ENCODE measurements around the gene PIRT.

Gene PIRT

GRCh38 chr17:10804546-10804945 is 33.3 kb downstream of the PIRT start:
- no peaks in the 10 kb centered on the region for H3K36me3 ChIP-seq (ENCODE audit: control insufficient read depth in 2 of 2, insufficient read depth in 1 of 2, low read length in 2 of 2)
- ChIA-PET CTCF (no interaction called here), POLR2A (no interaction called here)
- no peak overlapping the region for H3K4me3 ChIP-seq (ENCODE audit: low read depth, low read length)
- no peaks in the 10 kb centered on the region for H3K4me1 ChIP-seq (ENCODE audit: control insufficient read depth, insufficient read depth, low read length)
- H3K9me3 ChIP-seq (ENCODE audit: control insufficient read depth, insufficient read depth, low read depth, low read length), result no peaks in the 10 kb centered on the region
- TF ChIP-seq EGR2 (tag by site-specific recombination; IDR thresholded peaks at IDR 0.05; ENCODE audit: low read depth) (no peak), INSM2 (tag by site-specific recombination; IDR thresholded peaks at IDR 0.05) (no peak), HIC1 (tag by site-specific recombination; IDR thresholded peaks at IDR 0.05) (no peak), YY2 (tag by site-specific recombination; IDR thresholded peaks at IDR 0.05) (no peak), KLF1 (tag by site-specific recombination; IDR thresholded peaks at IDR 0.05) (no peak), ZNF433 (tag by site-specific recombination; IDR thresholded peaks at IDR 0.05; ENCODE audit: low read depth) (no peak), ZNF280D (tag by site-specific recombination; IDR thresholded peaks at IDR 0.05) (no peak), GLI2 (tag by site-specific recombination; IDR thresholded peaks at IDR 0.05; ENCODE audit: borderline replicate concordance, low read depth) (no peak), KLF9 (tag by site-specific recombination; IDR thresholded peaks at IDR 0.05; ENCODE audit: low read depth) (no peak), ZNF10 (tag by site-specific recombination; IDR thresholded peaks at IDR 0.05) (no peak), ZNF580 (tag by site-specific recombination; IDR thresholded peaks at IDR 0.05) (no peak), WT1 (tag by site-specific recombination; IDR thresholded peaks at IDR 0.05) (no peak), OVOL3 (tag by site-specific recombination; IDR thresholded peaks at IDR 0.05) (no peak), PATZ1 (tag by site-specific recombination; IDR thresholded peaks at IDR 0.05) (no peak), ZNF114 (tag by site-specific recombination; IDR thresholded peaks at IDR 0.05) (no peak), ZNF549 (tag by site-specific recombination; IDR thresholded peaks at IDR 0.05) (no peak)
- no peak overlapping the region for H3K27ac ChIP-seq (ENCODE audit: extremely low read depth, low read depth, low read length)
